Fibroblast of the aortic adventitia (primary cell): ENCODE measurements around the gene PLEKHM3. TPM values are rescaled to one million over a fixed set of nuclear protein-coding genes. Genes with fewer than 3 reads are reported as not detected.

ENCODE experiments used
- DNase-seq: peaks from one replicate; pipeline ENCODE4 v3.0.0-alpha.2; 2010; ENCODE audit warnings: low read depth
- H3K4me3 ChIP-seq: 2 replicates; pipeline ENCODE4 v1.5.1; 2011; ENCODE audit warnings: low read depth, mild to moderate bottlenecking, control low read depth, low read length, moderate library complexity
- total RNA-seq: library from RNA; depleted of rRNA; stranded (reverse); fragments of >200 nt; gene quantifications from 2 replicates; pipeline ENCODE4 v1.2.3, GENCODE V29; 2012; ENCODE audit warnings: low replicate concordance
- TF ChIP-seq, protein P1 (sequence below): IDR thresholded peaks from 2 replicates; pipeline ENCODE4 v1.5.1; 2011; ENCODE audit warnings: mild to moderate bottlenecking, low read length, control low read depth, inconsistent platforms; ENCODE audit not compliant: insufficient read depth

The PLEKHM3 gene
- total RNA-seq, 1 donor = 15.1 TPM

- TF ChIP-seq, protein P1, sequence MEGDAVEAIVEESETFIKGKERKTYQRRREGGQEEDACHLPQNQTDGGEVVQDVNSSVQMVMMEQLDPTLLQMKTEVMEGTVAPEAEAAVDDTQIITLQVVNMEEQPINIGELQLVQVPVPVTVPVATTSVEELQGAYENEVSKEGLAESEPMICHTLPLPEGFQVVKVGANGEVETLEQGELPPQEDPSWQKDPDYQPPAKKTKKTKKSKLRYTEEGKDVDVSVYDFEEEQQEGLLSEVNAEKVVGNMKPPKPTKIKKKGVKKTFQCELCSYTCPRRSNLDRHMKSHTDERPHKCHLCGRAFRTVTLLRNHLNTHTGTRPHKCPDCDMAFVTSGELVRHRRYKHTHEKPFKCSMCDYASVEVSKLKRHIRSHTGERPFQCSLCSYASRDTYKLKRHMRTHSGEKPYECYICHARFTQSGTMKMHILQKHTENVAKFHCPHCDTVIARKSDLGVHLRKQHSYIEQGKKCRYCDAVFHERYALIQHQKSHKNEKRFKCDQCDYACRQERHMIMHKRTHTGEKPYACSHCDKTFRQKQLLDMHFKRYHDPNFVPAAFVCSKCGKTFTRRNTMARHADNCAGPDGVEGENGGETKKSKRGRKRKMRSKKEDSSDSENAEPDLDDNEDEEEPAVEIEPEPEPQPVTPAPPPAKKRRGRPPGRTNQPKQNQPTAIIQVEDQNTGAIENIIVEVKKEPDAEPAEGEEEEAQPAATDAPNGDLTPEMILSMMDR = no peak
- DNase-seq = no peak
- no peak overlapping the region for H3K4me3 ChIP-seq
Measured at GRCh38 chr2:207807516-207807915, 217.8 kb downstream of the PLEKHM3 start.

- DNase-seq = peak; percentile 21
- no peak overlapping the region for H3K4me3 ChIP-seq
- TF ChIP-seq, protein P1 = no peak
Measured at GRCh38 chr2:207805566-207806226, 219.6 kb downstream of the PLEKHM3 start.

- no peak for DNase-seq
- TF ChIP-seq, protein P1 = no peak
- H3K4me3 ChIP-seq = no peak overlapping the region
Measured at GRCh38 chr2:207802650-207803049, 222.7 kb downstream of the PLEKHM3 start.

DNA sequence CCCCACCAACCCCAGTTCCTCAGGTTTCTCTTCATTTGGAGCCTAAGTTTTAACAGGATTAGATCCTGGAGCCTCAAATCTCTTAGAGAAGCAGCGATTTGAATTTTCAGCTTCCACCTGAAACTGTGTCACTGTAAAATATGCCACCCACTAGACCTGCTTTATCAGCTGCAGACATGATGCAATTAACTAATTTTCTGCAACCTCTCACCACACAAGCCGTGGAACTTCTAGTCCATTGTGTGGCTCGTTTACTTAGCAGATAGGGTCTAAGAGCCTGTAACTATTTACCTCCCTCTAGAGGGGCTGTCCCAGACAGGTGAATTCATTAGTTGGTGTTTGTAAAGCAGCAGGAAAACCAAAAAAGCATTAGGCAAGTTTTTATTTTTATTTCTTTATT is 224.1 kb downstream of the PLEKHM3 start:
- no peak for DNase-seq
- TF ChIP-seq, protein P1 = no peak
- H3K4me3 ChIP-seq = no peak overlapping the region

- DNase-seq = peak; percentile 33
- no peak overlapping the region for H3K4me3 ChIP-seq
- TF ChIP-seq, protein P1 = no peak
Measured at GRCh38 chr2:207796585-207797350, 228.6 kb downstream of the PLEKHM3 start.

GRCh38 chr2:207792244-207792785 is 233.0 kb downstream of the PLEKHM3 start:
- peak; percentile 68 for DNase-seq
- TF ChIP-seq, protein P1 = no peak
- no peak overlapping the region for H3K4me3 ChIP-seq
